HG02840 (cell line): Measurements from ENCODE around the gene PXDN.
"Not testable (repeated sequence)": the region's sequence is repeated elsewhere in the genome, so short reads cannot be mapped to it uniquely, and the experiment has no call there.

Source experiments
- ATAC-seq: cut with Tn5 transposase; IDR thresholded peaks from one replicate; pipeline ENCODE4 v1.9.1; 2021; ENCODE audit warnings: mild to moderate bottlenecking, moderate library complexity, moderate number of reproducible peaks; ENCODE audit not compliant: unreplicated experiment, low FRiP score

PXDN gene

GRCh38 chr2:1727796-1728474 lies 16.4 kb downstream of the PXDN start:
- no peak for ATAC-seq

- no peak for ATAC-seq
These were observed 17.1 kb downstream of the PXDN start for GRCh38 chr2:1727101-1727771.

- no peak for ATAC-seq
These were observed 17.8 kb downstream of the PXDN start for GRCh38 chr2:1726558-1726957.

- ATAC-seq: not testable (repeated sequence)
These were observed 20.0 kb downstream of the PXDN start for GRCh38 chr2:1724351-1724750.

- ATAC-seq: no peak
These were observed 20.8 kb downstream of the PXDN start for GRCh38 chr2:1723397-1724042.

- no peak for ATAC-seq
These were observed 21.6 kb downstream of the PXDN start for GRCh38 chr2:1722692-1723091.

- no peak for ATAC-seq
These were observed 22.3 kb downstream of the PXDN start for GRCh38 chr2:1721706-1722646.

GRCh38 chr2:1718339-1719220 lies 25.7 kb downstream of the PXDN start:
- no peak for ATAC-seq

GRCh38 chr2:1717113-1717512 lies 27.2 kb downstream of the PXDN start:
- ATAC-seq: no peak

- ATAC-seq: no peak
These were observed 27.9 kb downstream of the PXDN start for GRCh38 chr2:1716441-1716840.

- ATAC-seq: not testable (repeated sequence)
These were observed 28.4 kb downstream of the PXDN start for GRCh38 chr2:1716014-1716305.

GRCh38 chr2:1715184-1716013 lies 28.9 kb downstream of the PXDN start:
- no peak for ATAC-seq

- ATAC-seq: no peak
These were observed 29.8 kb downstream of the PXDN start for GRCh38 chr2:1714291-1715064.

GRCh38 chr2:1713839-1714236 lies 30.5 kb downstream of the PXDN start:
- no peak for ATAC-seq

- no peak for ATAC-seq
These were observed 31.0 kb downstream of the PXDN start for GRCh38 chr2:1713142-1713838.

GRCh38 chr2:1709946-1710560 lies 34.3 kb downstream of the PXDN start:
- ATAC-seq: no peak

GRCh38 chr2:1709335-1709605 lies 35.0 kb downstream of the PXDN start:
- no peak for ATAC-seq
